Subcutaneous adipose tissue (tissue), 4 donors: ENCODE results near the gene CCDC171. TPM values are rescaled to one million over a fixed set of nuclear protein-coding genes. Genes with fewer than 3 reads are reported as not detected.

Experiments used
- total RNA-seq, 4 donors: library from RNA; depleted of rRNA; stranded (reverse); fragments of >200 nt; gene quantifications; one replicate each; pipeline ENCODE4 v1.1.0, GENCODE V29; 2016
- TF ChIP-seq, protein P1 (sequence below): fragments of 450-650 bp; IDR thresholded peaks from one replicate; pipeline ENCODE4 v1.5.1; 2016; ENCODE audit warnings: low read depth, mild to moderate bottlenecking, control low read depth, antibody characterized with exemption, moderate library complexity

The CCDC171 gene
- total RNA-seq, 4 donors from 2014 or later = 2.9 to 3.8 (median 3.6) TPM

DNA sequence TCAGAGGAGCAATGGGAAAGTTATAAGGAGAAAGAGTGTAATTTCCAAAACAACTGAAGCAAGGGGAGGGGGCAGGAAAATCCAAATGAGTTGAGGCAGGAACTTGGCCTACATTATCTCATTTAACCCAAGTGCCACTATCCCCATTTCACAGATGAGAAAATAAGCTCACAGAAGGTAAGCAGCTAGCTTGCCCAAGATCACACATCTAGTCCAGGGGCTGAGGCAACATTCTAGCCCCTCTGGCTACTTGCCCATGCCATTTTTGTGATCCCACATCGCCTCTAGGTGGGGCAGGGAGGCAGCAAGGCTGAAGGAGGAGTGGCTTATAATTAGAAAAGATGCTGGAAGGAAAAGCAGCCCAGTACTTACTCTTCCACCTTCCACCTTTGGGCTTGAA, 39.5 kb upstream of the CCDC171 start:
- TF ChIP-seq, protein P1, sequence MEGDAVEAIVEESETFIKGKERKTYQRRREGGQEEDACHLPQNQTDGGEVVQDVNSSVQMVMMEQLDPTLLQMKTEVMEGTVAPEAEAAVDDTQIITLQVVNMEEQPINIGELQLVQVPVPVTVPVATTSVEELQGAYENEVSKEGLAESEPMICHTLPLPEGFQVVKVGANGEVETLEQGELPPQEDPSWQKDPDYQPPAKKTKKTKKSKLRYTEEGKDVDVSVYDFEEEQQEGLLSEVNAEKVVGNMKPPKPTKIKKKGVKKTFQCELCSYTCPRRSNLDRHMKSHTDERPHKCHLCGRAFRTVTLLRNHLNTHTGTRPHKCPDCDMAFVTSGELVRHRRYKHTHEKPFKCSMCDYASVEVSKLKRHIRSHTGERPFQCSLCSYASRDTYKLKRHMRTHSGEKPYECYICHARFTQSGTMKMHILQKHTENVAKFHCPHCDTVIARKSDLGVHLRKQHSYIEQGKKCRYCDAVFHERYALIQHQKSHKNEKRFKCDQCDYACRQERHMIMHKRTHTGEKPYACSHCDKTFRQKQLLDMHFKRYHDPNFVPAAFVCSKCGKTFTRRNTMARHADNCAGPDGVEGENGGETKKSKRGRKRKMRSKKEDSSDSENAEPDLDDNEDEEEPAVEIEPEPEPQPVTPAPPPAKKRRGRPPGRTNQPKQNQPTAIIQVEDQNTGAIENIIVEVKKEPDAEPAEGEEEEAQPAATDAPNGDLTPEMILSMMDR = no peak

DNA sequence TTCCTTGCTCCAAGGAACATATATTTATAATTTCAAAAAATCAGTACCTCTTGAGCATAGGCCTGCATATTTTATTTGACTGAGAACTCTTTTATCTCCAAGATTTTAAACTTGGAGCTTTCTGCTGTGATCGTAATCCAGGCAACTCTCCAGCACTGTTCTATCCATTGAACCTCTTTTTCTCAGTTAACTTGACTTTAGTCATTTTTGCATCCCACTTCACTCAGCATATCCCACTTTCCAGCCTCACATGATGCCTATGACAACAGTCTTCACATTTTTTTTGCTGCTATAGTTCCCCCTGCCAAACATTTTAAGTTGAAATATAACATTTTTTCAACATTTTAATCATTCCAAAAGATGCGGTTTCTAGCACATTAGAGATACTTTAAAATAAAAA, 33.0 kb upstream of the CCDC171 start:
- TF ChIP-seq, protein P1 = no peak

DNA sequence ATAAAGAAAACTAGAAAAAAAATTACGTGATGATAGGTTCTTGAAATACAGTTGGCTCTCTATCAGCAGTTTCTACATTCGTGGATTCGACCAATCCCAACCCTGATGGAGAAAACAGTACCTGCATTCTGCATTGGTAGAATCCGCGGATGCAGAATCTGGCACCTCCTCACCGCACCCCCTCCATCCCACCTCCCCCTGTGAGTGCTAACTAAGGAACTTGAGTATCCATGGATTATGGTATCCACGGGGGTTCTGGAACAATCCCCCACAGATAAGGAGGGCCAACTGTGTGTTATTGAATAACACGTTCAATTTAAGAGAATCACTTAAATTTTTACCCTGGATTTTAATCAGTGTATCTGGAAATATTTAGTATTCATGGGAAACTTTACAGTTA, 31.6 kb upstream of the CCDC171 start:
- TF ChIP-seq, protein P1 = no peak

DNA sequence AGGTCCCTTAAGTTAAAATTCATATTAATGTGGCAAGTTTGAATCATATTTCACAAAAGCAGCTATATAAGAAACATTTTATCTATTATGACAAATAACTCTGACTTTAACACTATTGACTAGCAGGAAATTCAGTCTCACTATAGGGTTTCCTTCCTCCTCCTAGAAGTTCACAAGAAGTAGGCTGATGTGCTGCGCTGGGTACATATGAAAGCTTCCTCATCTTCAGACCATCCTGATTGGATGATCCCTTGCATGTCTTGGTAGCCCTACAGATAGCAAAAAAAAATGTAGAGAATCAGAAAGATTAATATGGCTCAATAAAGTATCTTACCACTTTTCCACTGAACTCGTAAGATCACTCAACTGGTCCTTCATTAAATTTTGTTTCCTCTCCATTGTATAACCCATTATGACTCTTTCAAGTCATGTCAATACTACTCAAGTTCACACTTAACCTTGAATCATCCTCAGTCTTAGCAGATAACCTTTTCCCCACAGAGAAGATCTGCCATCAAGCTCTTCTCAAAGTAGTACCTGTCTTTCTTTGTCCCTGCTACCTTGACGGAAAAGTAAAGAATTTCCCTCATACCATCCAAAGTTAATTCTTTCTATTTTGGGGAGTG, 30.6 kb upstream of the CCDC171 start:
- TF ChIP-seq, protein P1 = no peak

DNA sequence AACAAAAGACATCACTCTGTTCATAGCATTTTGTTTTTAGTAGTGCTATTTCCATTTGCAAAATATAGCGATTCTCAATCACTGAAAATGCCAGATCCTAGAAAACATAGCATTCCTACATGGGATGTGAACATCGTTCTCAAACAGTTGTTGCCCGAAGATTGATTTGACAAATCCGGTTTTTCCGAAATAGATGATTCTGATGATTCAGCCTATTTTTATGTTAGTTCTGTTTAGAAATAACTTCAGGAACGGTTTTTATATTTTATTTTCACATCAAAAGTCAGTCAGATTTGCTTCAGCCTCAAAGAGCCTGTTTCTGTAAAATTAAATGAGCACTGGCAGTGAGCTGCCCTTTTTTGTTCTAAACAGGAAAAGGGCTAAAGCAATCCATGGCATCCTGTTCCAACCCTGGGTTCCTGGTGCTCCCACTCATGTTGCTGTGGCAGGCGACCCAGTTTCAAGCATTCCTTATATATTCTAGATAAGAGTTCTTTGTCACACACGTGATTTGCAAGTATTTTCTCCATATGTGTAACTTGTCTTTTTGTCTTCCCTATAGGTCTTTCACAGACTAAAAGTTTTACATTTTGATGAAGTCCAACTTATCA, 27.9 kb upstream of the CCDC171 start:
- TF ChIP-seq, protein P1 = no peak

DNA sequence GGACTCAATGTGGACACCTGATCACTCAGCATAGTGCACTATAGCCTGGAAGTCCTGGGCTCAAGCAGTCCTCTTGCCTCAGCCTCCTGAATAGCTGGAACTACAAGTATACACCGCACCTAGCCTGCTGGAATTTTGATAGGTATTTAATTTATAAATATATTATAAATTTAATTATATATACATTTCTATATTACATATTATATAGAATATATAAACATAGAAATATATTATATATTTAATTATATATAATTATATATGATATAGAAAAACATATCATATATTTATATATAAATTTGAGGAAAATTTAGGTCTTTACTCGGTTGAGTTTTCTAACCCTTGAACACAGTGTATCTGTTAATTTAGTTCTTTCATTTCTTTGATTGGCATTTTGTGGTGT, 26.9 kb upstream of the CCDC171 start:
- TF ChIP-seq, protein P1 = no peak

DNA sequence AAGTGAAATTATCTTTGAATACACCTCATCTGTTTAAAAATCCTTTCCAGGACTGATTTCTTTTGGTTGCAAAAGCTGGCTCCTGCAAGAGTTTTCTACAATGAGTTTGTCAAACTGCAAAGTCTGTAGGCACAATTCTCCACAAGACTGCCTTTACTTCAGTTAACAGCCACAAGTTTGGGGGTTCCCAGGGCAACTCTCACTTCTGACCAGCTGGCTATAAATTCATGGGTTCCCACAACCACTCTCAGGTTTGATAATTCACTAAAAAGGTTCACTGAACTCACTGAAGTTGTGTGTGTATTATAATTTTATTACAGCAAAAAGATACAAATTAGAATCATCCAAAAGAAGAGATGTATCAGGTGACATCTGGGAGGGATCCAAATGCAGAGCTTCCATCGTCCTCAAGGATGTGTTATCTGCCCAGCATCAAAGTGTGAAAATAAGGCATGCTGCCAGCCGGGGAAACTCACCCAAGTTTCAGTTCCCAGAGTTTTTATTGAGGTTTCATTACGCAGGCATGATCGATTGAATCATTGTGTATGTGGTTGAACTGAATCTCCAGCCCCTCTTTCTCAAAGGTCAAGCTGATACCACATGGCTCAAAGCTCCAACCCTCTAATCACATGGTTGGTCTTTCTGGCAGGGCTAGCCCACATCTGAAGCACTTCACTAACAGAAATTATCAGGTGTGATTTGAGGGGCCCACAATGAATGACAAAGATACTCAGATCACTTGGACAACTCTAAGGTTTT, 23.1 kb upstream of the CCDC171 start:
- TF ChIP-seq, protein P1 = no peak
